Posterior vena cava (tissue), 2 donors: ENCODE data around the gene TIGD3. TPM values are rescaled to one million over a fixed set of nuclear protein-coding genes. Genes with fewer than 3 reads are reported as not detected.

Experiments
- DNase-seq: peaks from one replicate; pipeline ENCODE4 v3.0.0-alpha.2; 2020; ENCODE audit warnings: low spot score
- intact Hi-C, 2 donors: fragments of 100-400 bp; cut with DNase I; formaldehyde crosslinking; loops; one replicate each; pipeline versions ENCODE4 v1.14.1 to v1.14.2; 2022 to 2023
- total RNA-seq, 2 donors: library from RNA; stranded (reverse); fragmentation: NEBNext Ultra II Directional; extraction: Animal tissue kit (Norgen Biotek cat#: 25700); gene quantifications; one replicate each; pipeline ENCODE4 v1.2.1, GENCODE V29; 2021
- donor health status: DM: yes; HTN: yes; CAD: no.
- donor health status: DM: yes; HTN: yes; CAD: no.

TIGD3 gene
- total RNA-seq, 2 donors from 2014 or later, result not detected

DNA sequence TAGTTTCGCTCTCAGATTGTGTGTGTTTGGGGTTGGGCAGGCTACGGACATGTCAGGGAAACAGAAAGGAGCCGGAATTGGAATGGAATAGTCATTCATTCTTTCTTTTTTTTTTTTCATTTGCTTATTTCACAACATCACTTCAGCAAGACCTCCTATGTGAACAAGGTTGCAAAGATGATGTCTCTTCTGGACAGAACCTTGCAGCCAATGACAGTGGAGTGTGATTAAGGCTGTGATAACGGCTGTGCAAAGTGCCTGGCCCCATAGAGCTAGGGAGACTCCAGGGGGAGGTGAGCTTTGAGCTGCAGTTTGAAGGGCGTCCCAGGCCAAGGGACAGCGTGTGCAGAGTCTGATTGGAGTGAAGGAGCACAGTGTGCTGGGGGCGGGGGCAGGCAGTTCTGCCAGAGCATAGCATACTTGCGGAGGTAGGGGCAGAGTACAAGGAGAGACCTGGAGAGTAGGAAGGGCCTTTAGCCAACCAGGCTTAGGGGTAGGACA is 3.4 kb downstream of the TIGD3 start:
- no peak for DNase-seq
- intact Hi-C loops, result no loop called here

DNA sequence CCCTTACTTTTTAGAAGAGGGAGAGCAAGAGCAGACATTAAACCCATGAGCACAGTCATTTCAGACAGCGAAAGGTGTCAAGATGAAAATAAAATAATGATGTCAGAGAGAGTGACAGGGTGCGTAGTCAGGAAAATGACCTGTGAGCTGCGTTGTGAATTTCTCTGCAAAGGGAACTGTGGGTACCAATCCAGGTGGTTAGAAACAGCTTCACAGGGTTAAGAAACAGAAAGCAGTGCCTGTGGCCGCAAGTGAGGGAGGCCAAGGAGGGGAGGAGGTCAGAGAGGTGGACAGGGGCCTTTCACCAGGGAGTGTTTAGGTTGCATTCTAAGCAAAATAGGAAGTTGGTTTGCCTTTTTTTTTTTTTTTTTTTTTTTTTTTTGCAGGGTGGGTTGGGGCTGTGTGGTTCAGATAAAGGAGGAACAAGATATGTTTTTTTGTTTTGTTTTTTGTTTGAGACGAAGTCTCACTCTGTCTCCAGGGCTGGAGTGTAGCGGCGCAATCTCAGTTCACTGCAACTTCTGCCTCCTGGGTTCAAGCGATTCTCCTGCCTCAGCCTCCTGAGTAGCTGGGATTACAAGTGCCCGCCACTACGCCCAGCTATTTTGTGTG is 7.9 kb downstream of the TIGD3 start:
- no peak for DNase-seq
- intact Hi-C loops, result no loop called here

DNA sequence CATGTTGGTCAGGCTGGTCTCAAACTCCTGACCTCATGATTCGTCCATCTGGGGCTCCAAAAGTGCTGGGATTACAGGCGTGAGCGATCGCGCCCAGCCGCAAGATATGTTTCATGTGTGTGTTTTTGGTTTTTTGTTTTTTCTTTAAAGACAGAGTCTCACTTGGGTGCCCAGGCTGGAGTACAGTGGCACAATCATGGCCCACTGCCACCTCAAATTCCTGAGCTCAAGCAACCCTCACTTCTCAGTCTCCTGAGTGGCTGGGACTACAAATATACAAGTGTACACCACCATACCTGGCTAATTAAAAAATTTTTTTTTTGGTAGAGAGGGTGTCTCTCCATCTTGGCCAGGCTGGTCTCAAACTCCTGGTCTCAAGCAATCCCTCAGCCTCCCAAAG is 8.4 kb downstream of the TIGD3 start:
- intact Hi-C loops, result no loop called here
- no peak for DNase-seq

DNA sequence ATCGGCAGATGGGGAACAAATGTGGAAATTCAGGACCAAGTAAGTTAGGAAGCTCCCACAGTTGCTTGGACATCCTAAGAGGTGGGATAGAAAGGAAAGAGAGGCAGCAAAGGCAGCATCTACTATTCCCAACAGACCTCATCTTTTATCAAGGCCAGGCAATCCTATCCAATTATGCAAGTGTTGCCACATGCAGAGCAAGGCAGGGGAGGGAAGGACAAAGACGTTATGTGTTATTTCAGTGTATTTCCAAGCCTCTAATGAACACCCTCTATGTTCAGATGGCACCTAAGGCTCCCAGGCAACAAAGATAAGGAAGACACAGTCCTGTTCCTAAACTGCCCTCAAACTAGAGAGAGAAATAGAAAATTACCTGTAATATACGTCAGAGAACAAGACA is 9.2 kb downstream of the TIGD3 start:
- intact Hi-C loops, result no loop called here
- DNase-seq, result no peak

DNA sequence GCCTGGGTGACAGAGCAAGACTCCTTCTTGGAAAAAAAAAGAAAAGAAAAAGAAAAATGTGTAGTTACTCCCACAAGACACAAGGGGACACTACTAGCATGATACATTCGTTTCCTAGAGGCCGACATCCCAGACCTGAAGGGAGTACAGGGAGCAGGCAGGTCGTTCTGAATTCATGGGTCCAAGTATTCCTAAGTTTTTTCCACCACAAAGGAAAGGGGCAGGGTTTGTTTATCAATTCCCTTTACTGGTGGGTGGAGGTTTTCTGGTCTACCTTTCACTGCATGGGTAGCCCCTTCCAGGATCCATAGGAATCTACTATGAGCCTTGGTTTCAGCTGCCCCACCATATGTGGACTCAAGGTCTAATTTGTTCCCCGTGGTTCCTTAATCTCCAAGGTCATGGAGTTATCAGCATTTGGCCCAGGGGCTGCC is 11.8 kb downstream of the TIGD3 start:
- DNase-seq, result no peak
- intact Hi-C loops, result no loop called here

DNA sequence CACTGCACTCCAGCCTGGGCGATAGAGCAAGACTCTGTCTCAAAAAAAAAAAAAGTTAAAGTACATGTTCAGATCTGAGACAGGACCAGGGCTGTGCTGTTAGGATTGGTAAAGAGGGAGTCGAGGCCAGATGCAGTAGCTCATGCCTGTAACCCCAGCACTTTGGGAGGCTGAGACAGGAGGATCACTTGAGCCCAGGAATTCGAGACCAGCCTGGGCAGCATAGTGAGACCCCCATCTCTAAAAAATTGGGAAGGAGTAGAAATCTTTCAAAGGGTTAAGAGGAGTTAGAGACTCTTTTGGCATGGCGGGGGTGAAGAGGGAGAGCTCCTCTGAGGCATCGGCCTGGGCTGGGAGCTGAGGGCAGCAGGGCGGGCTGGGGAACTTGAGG is 16.1 kb downstream of the TIGD3 start:
- intact Hi-C loops, result no loop called here
- no peak for DNase-seq

DNA sequence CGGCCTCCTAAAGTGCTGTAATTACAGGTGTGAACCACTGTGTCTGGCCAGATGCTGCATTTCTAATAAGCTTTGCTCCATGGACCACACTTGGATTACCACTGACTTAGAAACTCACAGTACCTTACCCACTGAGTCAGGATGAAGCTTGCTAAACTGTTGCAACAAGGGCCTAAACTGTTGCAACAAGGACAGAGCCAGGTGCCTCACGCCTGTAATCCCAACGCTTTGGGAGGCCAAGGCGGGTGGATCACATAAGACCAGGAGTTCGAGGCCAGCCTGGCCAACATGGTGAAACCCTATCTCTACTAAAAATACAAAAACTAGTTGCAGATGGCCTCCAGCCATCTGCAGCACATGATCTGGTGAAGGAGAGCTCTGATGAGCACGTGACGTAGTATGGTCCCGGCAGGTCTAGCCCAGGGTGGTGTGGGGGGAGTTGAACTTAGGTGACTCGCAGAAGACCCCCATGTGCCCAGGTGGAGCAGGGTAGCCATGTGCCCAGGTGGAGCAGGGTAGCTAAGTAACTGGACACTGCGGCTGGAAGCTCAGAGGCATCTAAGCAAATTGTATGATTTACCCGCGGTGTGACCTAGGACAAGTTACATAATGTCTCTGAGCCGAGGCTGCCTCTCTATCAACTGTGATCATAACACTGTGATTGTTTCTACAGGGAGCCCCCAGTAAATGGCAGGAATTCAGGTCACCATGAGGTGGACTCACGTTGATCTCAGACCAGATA is 19.5 kb downstream of the TIGD3 start:
- intact Hi-C loops, result no loop called here
- no peak for DNase-seq

DNA sequence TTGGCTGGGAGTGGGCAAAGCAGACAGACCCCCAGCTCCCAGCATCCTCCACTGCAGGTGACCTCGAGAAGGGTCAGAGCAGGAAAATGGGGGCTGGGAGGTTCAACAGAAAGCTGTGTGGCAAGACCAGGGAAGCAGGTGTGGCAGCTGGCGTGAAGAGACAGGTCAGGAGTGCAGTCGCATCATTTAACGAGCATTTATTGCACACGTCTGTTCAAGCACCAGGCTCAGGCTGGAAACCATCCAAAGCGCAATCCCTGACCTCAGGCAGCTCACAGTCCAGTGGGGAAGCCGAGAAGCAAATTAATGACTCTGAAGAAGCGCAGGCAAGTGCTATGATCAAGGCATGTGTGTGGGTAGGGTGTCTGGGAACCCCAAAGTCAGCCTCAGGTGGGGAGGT is 20.5 kb downstream of the TIGD3 start:
- intact Hi-C loops, result no loop called here
- DNase-seq, result no peak

DNA sequence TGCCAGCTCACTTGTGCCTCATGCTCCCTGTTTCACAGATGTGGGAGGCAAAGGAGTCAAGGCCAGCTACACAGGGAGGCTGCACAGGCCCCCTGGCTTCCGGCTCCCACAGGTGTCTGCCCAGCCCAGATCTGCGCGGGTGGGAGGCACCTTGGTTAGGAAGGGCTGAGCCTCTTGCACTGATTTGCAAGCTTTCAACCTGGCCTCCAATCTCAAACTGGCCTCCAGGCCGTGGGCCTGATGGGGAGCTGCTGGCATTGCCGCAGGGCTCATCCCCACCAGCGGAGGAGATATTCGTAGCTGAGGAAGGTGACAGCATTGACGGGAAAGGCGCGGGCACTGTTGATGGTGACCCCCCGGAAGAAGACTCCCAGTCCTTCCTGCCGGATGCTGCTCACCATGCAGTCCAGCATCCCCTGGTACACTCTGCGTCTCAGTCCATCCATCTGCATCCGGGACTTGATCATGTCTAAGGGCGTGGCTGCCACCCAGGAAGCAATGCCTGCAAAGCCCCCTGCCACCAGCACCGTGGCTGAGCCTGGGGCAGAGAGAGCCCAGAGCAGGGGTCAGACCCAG is 21.7 kb downstream of the TIGD3 start:
- DNase-seq, result no peak
- intact Hi-C loops, result no loop called here

DNA sequence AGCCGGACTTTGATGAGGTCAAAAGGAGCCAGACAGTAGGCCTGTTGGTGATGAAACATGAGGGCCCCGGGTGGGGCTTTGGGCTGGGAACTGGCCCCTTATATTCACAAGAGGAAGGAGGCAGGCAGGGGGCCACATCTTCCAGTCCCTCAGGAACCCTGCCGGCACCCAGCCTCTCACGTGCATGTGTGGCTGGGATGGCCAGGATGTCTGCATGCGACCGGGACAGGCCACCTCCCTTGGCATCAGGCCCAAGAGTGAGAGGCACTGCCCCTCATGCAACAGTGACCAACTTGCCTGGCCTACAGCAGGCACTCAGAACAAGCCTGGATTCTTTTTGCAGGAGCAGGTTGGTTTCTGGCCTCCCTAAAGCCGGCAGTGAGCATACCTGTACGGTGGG is 22.5 kb downstream of the TIGD3 start:
- no peak for DNase-seq
- intact Hi-C loops, result no loop called here

DNA sequence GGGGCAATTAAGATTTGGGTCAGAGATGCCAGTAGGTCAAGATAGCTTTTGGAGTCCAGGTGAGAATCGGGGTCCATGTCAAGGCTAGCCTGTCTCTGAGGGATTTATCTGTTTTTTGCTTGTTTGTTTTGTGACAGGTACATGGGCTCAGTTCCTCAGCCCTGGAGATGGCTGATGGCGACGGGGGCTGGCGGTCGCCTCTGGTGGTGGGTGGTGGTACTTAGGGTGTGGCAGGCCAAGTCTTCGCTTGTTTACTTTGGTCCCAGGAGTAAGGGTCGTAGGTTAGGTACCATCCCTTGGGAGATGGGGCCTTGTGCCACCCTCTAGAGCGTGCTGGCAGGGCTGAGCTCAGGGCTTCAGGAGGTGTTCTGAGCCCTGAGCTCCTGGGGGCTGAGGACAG is 23.2 kb downstream of the TIGD3 start:
- DNase-seq, result no peak
- intact Hi-C loops, result no loop called here

DNA sequence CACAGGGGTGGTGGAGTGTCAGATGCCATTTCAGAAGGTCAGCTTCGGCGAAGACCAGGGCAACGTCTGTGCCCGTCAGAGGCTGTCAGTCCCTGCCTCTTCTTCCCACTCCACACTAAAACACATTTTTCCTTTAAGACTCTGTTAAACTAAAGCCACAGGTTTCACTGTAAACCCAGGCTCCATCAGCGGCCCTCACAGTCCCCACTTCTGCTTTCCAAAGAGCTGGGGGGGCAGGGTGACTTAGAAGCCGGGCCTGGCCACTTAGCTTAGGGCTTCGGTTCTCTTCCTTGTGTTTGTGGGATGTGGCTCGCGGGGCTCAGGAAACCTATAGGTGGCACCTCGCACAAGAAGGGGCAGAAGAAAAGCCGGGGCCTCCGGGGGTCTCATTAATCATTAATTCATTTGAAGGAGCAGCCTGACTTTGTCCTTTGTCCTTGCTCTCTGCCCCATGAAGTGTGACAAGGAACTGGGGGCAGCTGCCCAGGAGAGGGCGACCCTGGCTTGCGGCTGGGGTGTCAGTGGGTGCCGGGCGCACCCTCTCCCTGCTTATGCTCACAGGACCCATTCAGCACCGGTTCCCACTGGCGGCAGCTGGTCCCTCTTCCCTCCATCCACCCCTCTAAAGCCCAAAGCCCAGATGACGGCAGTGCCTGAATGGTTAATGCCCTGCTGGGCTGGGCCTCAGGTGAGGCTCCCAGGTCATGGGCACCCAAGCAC is 23.8 kb downstream of the TIGD3 start:
- intact Hi-C loops, result no loop called here
- DNase-seq, result no peak

DNA sequence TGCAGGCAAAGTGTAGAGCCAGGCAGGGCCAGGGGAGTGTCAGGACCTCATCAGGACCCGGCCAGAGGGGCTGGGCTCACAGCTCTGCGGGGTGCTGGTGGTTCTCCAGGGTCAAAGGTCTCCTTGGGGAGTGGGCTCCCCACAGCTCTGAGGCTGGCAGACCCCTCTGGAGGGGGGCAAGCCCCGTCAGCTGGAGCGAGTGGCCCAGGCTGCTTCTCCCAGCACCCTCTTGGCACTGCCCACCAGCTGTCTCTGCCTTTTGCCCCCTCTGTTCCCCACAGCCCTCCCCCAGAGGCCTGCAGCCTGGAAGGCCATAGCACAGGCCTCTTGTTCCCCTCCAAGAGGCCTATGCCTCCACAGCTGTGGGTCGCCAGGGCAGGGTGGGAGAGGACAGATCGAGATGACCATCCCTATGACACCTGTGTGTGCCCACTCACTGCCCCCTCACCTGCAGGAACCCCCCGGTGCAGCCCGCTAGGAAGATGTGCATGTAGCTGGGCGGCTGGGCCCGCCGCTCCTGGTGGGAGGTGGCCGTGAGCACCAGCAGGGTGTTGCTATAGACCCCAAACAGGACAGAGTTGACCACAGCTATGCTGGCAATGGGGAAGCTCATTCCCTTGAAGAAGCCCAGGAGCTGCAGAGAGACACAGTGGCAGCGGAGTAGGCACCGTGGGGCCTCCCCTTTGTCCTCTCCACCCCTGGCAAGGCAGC is 24.5 kb downstream of the TIGD3 start:
- no peak for DNase-seq
- intact Hi-C loops, result no loop called here

DNA sequence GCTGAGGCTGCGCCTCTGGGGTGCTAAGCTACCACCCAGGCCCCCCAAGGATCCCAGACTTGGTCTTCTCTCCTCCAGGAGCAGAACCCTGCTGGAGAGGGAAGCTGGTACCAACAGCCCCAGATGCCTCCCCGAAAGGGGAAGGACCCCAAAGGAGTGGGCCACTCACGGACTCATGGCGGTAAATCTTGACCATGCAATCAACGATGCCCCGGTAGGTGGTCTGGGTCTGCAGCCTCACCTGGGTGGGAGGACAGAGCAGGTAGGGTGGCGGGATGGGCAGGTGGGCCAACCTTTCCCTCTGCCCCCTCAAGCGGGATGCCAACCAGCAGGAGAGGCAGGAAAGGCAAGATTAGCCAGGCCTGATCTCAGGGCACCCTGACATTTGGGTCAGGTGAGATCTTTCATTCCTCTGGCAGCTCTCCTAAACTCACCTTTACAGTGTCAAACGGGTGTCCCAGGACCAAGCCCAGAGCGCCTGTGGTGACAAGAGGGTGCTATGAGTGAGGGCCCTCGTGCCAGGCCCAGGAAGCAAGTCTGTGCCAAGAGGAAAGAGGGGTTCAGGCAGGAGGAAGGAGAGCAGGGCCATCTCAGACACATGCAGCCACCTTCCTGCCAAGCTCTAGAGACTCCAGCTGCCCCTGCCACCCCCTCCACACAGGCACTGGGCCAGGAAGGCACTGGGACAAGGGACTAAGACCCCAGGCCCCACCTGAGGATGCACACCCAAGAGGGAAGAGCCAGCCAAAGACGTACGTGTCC is 25.3 kb downstream of the TIGD3 start:
- intact Hi-C loops, result no loop called here

DNA sequence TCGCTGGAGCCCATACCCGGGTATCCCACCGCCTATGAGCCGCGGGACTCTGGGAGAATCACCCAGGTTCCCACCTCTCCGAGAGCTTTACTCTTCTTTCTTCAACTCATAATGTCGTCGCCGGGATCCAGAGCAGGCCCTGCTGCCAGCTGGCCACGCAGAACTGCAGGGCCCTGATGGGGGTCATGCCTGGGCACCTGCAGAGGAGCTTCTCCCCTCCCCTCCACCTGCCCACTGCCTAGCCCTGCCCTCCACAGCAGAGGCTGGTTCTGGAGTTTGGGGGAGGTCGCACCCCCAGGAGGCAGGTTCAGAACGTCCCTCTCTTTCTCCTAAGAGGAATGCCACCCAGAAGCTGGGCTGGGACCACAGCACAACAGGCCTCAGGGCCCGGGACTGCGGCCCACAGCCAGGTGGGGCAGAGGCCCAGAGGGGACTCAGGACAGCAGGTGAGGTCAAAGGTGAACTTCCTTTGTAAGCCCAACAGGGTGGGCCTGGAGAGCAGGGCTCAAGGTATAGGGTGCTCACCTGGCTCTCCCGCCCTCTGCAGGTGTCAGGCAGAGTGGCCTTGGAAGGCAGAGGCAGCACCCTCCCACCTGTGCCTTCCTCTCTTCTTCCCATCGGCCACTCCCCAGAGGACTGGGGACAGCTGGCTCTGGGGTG is 26.0 kb downstream of the TIGD3 start:
- no peak for DNase-seq
- intact Hi-C loops, result no loop called here

More for the DNA sequence above, 25.3 kb downstream of the TIGD3 start:
- no peak for DNase-seq

DNA sequence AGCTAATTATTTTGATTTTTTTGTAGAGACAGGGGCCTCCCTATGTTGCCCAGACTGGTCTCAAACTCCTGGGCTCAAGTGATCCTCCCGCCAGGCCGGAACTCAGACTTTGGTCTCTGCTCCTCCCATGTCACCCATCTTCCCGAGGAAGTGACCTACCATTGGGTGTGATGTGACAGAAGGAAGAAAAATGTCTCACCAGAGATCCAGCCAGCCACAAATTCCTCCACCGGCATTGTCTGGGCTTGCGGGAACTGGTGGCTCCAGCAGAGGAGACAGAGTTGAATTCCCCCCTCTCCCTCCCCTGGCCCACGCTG is 27.1 kb downstream of the TIGD3 start:
- intact Hi-C loops, result no loop called here
- no peak for DNase-seq

DNA sequence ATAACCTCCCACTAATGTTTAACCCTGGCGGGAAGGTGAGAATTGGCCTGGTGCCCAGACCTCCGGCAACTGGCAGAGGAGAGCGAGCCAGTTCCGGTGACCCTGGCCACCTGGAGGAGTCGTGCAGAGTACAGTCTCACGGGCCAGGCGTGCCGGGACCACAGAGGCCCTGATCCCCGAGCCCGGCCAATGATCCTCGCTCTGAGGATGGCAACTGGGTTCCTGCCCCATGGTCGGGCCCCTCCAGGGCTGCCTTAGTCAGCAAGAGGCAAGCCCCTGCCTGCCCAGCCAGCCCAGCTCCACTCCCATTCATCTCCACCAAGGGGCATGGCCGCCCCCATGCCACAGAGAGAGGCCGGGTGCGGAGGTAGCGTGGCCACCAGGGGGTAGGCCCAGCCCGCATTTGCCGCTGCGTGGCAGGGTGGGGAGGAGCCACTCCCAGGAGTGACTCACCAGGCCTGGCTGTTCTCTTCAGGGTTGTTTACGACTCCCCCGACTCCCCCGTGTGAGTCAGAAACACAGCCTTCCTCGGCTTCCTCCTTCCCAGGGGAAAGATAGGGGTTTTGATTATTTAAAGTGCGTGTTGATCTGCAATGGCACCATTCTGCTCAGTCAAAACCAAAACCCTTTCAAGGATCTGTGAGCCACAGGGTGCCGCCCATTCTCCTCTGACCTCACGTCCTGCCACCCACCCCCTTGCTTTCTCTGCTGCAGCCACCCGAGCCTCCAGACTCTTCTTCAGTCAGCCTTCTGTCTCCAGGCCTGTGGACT is 27.7 kb downstream of the TIGD3 start, which contains the start of gene SLC25A45:
Gene SLC25A45 (minus strand): TSS at position 614 of the 771 bp plus-strand sequence. CDS start 695 bp downstream, outside the sequence.
- intact Hi-C loops, result no loop called here
- peak; percentile 98 for DNase-seq
